PFSK-1 (cell line): ENCODE measurements around the gene DEF6.

ENCODE experiments used
- FOXP2 ChIP-seq: optimal IDR thresholded peaks from 2 replicates; pipeline ENCODE3; 2011; ENCODE audit warnings: borderline replicate concordance, control low read depth, inconsistent platforms; ENCODE audit not compliant: insufficient read depth; ENCODE audit errors: extremely low read length, extremely low read depth
- POLR2AphosphoS5 ChIP-seq: IDR thresholded peaks from 2 replicates; pipeline ENCODE4 v1.6.1; 2012; ENCODE audit warnings: low read depth, mild to moderate bottlenecking, control low read depth, low read length, moderate library complexity
- TAF1 ChIP-seq: IDR thresholded peaks from 2 replicates; pipeline ENCODE4 v1.6.1; 2012; ENCODE audit warnings: low read length, control low read depth, borderline replicate concordance; ENCODE audit not compliant: insufficient read depth
- TF ChIP-seq, protein P1 (sequence below), 2 experiments: IDR thresholded peaks; 2 replicates each; pipeline versions ENCODE4 v1.6.1 to v1.8.0; 2011 to 2012; ENCODE audit warnings: low read depth in 2 of 2, low read length in 2 of 2, control low read depth in 1 of 2, inconsistent platforms in 1 of 2, mild to moderate bottlenecking in 1 of 2, moderate library complexity in 1 of 2; ENCODE audit not compliant: insufficient read depth in 1 of 2

DNA sequence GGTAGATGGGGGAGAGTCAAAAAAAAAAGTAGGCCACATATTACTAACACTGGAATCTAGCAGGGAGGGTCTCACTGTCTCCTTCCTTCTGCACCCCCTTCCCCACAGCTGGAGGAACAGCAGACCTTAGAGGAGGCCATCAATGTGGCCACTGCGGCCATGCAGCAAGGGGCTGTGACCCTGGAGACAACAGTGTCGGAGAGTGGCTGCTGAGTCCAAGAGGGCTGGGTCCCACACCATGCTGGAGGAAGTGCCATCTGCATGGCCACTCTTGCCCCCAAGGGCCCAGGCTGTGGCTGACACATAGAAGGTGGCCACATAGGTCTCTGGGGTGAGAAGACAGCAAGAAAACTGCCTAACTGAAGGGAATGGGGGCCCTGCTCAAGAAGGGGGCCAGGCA, 2.6 kb upstream of the DEF6 start:
- TF ChIP-seq, protein P1, sequence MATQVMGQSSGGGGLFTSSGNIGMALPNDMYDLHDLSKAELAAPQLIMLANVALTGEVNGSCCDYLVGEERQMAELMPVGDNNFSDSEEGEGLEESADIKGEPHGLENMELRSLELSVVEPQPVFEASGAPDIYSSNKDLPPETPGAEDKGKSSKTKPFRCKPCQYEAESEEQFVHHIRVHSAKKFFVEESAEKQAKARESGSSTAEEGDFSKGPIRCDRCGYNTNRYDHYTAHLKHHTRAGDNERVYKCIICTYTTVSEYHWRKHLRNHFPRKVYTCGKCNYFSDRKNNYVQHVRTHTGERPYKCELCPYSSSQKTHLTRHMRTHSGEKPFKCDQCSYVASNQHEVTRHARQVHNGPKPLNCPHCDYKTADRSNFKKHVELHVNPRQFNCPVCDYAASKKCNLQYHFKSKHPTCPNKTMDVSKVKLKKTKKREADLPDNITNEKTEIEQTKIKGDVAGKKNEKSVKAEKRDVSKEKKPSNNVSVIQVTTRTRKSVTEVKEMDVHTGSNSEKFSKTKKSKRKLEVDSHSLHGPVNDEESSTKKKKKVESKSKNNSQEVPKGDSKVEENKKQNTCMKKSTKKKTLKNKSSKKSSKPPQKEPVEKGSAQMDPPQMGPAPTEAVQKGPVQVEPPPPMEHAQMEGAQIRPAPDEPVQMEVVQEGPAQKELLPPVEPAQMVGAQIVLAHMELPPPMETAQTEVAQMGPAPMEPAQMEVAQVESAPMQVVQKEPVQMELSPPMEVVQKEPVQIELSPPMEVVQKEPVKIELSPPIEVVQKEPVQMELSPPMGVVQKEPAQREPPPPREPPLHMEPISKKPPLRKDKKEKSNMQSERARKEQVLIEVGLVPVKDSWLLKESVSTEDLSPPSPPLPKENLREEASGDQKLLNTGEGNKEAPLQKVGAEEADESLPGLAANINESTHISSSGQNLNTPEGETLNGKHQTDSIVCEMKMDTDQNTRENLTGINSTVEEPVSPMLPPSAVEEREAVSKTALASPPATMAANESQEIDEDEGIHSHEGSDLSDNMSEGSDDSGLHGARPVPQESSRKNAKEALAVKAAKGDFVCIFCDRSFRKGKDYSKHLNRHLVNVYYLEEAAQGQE (IDR thresholded peaks at IDR 0.05; ENCODE audit: insufficient read depth in 1 of 2, low read depth in 2 of 2, low read length in 2 of 2), result no peak
- TF ChIP-seq POLR2AphosphoS5 (no peak), TAF1 (no peak), FOXP2 (no peak)
